NB4 (cell line): ENCODE results near the gene SSBP1.

Experiments used
- TF ChIP-seq, protein P1 (sequence below): IDR thresholded peaks from one replicate; pipeline ENCODE4 v1.5.1; 2012; ENCODE audit warnings: low read depth, low read length
- TF ChIP-seq, protein P2 (sequence below): IDR thresholded peaks from 2 replicates; pipeline ENCODE4 v1.6.1; 2011; ENCODE audit warnings: low read depth, low read length

DNA sequence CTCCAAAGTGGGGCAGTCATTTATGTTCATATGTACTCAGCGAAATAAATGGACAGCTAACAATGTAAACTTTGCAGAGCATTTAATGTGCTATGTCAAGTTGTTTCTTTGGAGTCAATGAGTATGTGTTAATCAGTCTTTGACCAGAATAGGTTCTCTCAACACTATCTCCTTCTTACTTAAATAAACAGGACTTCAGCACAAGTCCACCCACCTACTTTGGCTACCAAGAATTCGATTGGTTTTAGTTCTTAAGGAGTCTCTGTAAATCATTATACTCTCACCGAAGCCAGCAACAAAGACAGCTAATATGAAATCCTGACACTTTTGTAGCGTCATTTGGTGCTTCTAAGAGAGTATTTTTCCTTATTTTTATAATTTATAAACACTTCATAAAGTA, 23.1 kb upstream of the SSBP1 start:
- TF ChIP-seq, protein P1, sequence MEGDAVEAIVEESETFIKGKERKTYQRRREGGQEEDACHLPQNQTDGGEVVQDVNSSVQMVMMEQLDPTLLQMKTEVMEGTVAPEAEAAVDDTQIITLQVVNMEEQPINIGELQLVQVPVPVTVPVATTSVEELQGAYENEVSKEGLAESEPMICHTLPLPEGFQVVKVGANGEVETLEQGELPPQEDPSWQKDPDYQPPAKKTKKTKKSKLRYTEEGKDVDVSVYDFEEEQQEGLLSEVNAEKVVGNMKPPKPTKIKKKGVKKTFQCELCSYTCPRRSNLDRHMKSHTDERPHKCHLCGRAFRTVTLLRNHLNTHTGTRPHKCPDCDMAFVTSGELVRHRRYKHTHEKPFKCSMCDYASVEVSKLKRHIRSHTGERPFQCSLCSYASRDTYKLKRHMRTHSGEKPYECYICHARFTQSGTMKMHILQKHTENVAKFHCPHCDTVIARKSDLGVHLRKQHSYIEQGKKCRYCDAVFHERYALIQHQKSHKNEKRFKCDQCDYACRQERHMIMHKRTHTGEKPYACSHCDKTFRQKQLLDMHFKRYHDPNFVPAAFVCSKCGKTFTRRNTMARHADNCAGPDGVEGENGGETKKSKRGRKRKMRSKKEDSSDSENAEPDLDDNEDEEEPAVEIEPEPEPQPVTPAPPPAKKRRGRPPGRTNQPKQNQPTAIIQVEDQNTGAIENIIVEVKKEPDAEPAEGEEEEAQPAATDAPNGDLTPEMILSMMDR: no peak
- TF ChIP-seq, protein P2, sequence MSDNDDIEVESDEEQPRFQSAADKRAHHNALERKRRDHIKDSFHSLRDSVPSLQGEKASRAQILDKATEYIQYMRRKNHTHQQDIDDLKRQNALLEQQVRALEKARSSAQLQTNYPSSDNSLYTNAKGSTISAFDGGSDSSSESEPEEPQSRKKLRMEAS: no peak
